Stromal cell of bone marrow (primary cell): ENCODE measurements around the gene PARP6.
"Not testable (repeated sequence)": the region's sequence is repeated elsewhere in the genome, so short reads cannot be mapped to it uniquely, and the experiment has no call there.

Experiments used
- DNase-seq: peaks from one replicate; pipeline ENCODE4 v3.0.0-alpha.2; 2012; ENCODE audit warnings: low read depth

Gene PARP6

DNA sequence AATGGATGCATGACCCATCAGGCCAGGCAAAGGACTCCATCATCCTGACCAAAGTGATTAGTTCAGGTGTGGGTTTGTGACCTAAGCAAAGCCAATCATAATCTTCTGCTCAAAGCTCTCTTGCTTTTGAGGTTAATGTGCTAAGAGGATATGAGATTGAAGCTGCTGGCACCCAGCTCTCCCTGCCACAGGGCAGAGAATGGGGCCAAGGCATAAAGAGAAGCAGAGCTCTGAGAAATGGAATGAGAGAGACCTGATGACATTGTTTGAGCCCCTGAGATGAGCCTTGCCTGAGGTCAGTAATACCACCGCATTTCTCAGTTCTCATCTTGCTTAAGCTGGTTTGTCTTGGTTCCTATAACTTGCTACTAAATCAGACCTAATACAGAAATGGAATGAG lies 6.4 kb upstream of the PARP6 start:
- no peak for DNase-seq

DNA sequence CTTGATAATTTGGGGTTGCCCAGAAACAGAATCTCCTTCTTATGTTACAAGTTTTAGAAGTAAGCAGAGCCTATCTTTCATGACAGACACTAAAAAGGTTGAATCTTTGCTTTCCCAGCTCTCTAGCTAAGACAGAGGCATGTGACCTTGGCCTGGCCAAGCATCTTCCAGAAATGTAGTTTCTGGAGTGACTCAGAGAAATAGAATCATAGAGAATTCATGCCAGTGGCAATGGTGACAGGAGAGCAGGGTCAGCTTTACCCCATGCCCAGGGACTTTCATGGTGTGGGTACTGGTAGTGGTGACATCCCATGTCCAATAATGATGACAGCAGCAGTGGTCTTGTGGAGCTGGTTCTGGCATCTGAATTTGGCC lies 4.0 kb upstream of the PARP6 start:
- no peak for DNase-seq

DNA sequence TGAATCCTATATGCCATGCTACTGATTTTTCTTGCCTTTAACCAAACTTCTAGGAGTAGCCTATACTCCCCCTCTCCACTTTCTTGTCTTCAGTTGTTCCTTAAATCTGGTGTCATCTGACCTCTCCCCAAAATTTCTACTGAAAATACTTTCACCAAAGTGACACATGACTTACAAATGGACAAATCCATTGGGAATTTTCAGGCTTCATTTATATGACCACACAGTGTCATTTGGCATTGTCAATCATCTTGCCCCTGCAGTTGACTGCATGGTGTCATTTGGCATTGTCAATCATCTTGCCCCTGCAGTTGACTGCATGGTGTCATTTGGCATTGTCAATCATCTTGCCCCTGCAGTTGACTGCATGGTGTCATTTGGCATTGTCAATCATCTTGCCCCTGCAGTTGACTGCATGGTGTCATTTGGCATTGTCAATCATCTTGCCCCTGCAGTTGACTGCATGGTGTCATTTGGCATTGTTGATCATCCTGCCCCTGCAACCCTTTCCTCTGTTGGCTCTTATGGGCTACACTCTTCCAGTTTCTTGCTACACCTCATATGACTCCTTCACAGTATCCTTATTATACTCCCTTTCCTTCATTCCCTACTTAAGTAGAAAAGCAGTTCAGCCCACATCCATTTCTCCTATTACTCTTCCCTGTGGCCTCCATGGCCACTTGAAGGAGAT lies 3.4 kb upstream of the PARP6 start:
- DNase-seq: not testable (repeated sequence)

DNA sequence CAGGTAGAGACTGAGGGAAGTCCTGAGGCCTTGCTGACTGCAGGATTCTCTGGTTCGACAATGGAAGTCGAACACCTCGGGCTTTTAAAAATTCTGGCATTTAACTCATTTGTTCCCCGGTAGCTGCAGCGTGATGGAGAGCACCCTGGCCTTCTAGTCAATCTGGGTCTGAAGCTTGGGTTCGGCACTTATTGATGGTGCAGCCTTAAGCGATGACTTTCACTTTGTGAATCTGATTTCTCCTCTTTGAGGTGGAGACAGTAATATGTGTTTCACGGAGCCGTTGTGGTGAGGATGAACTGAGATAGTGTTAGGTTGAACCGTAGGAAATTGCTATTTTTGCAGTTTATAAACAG lies 621 bp upstream of the PARP6 start:
- no peak for DNase-seq

DNA sequence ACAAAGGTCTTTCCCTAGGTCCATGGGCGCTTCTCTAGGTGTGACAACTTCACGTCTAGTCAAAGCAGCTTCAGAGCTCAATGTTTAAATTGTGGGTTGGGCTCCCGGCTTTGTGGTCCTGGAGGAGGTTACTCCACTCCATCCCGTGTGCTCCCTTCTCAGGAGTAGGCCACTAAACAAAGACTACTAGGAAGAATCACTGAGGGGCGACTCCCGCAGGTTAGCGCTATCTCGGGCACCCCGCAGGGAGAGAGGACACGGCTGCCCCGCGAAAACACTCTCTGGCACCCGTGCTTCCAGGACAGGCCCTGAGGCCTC lies 500 bp downstream of the PARP6 start:
- no peak for DNase-seq

DNA sequence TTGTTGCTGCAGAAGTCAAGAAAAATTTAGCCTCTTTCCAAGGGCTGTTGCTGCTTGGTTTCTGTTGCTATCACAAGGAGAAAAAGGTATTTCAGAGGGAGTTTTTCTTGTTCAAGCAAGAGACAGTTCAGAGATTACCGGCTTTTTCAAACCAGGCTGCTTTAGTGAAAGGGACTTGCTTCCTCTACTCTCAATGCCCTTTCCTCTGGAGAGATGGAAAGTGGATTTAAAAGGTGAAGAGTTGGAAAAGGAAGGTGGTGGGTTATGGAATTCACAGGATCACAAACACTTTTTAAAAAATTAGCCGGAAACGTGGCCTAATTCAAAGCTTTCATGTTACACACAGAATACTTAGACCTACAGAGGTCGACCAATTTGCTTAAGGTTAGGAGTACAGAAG lies 1.1 kb downstream of the PARP6 start:
- DNase-seq: no peak

DNA sequence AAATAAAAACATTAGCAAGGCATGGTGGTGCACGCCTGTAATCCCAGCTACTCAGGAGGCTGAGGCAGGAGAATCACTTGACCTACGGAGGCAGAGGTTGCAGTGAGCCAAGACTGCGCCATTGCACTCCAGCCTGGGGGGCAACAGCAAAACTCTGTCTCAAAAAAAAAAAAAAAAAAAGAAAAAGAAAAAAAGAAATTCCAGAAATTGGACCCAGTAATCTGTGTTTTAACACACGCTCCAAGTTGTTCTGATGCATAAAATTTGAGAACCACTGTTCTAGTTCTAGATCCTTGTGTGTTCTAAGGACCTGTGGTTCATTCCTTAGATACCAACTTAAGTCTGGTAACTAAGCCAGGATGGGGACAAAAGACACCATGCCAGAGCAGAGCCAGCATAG lies 2.6 kb downstream of the PARP6 start:
- DNase-seq: no peak

DNA sequence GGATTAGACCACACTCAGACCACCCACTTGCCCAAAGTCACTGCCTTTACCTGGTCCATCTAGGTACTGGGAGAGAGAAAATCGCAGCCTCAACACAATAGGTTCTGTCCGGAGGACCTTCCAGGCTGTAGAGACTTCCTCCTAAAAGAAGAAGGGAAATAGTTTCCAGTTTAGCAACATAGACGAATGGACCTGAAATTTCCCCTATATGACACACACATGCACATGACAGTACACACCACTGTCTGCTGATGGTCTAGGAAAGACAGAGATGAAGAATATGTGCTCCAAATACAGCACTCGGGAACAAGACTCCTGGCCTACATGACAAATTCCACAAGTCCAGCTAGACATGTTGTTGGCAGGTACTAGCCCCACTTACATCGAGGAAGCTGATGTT lies 7.3 kb downstream of the PARP6 start:
- no peak for DNase-seq

DNA sequence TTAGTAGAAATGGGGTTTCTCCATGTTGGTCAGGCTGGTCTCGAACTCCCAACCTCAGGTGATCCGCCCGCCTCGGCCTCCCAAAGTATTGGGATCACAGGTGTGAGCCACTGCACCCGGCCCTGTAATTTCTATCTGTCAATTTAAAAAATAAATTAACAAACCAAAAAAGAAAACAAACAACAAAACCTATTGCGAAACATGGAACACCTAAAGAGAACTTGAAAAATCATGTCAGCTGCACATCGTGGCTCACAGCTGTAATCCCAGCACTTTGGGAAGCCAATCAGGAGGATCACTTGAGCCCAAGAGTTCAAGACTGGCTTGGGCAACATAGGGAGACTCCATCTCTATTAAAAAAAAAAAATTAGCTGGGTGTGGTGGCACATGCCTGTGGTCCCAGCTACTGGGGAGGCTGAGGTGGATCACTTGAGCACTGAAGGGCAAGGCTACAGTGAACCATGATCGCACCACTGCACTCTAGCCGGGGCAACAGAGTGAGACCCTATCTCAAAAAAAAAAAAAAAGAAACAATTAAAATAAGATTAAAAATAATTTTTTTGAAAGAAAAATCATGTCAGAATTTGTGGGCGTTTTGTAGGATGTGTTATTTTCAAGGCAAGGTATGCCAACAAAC lies 19.6 kb downstream of the PARP6 start:
- DNase-seq: no peak

DNA sequence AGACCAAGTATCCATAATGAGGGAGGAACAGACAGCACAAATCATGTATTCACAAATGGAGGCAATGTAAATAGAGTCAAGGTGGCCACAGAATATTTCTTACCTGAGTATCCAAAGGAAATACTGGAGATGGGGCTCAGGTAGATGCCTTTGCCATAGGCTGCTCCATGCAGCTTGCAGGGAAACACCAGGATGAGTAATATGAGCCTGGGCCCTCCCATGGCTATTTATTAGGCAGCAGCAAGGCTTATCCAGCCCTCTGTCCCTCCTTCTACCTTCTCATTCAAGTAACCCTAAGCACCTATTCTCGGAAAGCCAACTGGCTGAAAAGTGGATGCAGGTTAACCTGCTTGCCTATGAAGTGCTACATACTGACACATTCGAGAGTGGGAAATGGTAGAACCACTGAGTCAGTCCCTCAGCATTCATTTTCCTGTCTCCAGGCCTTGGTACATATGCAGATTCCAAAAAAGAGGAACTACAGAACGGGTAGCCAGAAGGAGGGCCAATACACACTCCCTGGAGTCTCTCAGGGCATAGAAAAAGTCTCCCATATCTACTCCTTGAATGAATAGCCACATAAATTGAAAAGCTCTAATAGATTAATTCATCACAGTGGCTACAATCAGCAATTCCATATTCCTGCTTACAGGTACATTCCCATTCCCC lies 23.1 kb downstream of the PARP6 start:
- DNase-seq: no peak

DNA sequence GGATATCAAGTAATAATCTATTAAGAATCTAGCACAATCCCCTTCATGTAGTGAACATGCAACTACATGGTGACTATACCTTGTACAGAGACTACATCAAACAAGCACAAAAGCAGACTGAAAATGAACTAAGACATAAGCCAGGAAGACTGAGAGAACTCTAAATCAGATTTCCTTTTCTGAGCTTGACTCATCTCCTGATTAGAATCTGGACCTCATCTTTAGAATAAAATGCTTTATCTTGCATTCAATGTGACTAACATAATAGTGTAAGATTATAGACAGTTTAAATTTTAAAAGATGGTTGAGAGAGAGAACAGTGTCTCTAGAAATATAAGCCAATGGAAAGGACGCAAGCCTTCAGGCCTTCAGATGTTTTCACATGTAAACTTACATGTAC lies 23.8 kb downstream of the PARP6 start:
- no peak for DNase-seq

DNA sequence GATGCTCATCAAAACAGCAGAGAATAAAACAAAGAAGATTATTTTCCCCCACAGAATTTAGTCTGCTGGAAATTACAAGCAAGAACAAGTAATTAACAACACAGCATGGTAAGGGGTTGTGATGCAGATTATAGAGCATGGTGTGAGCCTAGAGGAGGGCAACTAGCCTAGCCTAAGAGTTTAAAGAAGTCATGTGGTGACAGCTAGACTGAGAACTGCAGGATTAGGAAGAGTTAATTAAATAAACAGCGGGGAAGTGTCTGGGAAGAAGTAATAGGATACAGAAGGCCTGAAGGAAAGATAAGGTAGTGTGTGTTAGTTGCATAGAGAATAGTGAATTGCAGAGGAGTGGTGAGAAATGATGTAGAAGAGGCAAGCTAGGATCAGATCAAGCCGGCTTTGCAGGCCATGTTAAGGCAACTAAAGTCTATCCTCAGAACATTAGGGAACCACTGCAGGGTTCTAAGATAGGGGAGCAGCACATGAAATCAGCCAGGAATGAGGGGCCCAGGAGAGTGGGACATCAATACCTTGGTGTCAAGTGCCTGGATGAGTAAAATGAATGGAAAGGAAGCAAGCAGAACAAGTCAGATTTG lies 29.5 kb downstream of the PARP6 start:
- DNase-seq: no peak

DNA sequence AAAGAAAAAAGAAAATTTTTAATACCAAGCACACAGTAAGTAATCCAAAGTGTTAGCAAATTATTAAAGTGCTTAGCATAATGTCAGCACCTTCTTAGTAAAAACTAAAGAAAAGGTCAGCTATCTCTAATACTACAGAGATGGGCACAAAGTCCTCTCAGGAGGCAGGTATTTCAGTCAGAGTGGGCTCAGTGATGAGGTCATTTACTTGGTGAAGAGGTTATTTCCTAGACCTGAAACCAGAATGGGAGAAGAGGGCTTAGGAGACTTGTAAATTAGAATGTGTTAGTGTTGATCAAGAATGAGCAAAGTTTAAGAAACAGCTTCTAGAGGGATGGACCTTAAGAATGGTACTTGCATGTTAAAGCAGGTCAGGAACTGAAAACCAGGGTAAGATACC lies 32.7 kb downstream of the PARP6 start:
- no peak for DNase-seq

DNA sequence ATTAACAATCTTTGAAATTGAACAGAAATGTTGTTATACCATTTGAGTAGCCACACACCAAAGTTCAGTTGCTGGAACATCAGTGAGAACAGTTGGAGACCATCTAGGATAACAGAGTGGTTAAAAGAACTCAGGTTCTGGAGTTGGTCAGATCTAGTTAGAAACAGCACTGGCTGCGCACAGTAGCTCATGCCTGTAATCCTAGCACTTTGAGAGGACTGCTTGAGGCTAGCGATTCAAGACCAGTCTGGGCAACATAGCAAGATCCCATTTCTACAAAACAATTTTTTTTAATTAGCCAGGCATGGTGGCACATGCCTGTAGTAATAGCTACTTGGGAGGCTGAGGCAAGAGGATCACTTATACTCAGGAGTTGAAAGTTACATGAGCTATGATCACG lies 33.8 kb downstream of the PARP6 start:
- DNase-seq: no peak

DNA sequence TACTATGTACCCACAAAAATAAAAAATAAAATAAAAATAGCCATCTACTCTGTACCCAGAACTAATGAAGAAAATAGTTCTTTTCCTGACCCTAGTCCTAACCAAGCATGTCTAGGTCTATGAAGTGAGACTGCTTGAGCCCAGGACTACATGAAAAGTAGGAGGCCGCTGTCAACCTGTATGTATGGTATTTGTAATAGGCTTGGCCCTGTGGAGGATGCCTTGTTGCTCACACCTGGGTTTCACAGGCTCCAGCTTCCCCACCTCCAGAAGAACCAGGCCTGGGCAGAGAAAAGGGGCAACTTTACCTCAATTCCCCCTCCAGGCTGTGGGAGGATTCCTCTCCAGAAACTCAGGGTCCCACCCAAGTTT lies 34.5 kb downstream of the PARP6 start:
- DNase-seq: no peak

DNA sequence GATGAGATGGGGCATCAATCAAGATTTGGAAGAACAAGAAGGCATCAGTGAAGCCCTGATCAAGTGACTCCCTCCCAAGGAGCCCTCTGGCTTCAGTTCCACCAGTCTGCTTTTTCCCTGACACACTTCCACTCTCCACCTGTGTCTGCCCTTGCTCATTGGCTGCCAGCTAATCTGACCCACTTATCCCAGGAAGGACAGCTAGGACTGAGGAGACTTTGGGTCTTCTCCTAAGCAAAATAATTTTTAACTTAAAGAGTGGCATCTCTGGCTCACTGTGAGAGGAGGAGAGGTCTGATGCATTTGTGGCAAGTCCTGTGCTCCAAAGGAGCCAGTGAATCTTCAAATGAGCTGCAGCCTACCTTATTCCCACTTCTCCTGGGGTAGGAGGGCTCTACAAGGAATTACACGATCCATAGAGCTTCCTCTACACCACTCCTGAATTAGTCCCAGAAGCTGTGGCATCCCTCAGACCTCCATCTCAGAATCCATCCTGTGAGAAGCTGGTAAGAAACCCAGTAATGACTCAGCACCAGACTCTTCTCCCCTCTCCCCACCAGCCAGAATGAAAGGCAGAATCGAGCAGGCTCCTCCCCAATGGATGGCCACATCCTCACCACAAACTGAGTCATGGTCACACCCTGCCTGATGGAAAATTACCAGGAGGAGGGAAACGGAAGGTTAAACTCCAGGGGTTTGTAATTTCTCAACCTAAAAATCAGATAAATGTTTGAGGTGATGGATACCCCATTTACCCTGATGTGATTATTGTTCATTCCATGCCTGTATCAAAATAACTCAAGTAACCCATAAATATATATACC lies 35.1 kb downstream of the PARP6 start:
- DNase-seq: peak; percentile 99

DNA sequence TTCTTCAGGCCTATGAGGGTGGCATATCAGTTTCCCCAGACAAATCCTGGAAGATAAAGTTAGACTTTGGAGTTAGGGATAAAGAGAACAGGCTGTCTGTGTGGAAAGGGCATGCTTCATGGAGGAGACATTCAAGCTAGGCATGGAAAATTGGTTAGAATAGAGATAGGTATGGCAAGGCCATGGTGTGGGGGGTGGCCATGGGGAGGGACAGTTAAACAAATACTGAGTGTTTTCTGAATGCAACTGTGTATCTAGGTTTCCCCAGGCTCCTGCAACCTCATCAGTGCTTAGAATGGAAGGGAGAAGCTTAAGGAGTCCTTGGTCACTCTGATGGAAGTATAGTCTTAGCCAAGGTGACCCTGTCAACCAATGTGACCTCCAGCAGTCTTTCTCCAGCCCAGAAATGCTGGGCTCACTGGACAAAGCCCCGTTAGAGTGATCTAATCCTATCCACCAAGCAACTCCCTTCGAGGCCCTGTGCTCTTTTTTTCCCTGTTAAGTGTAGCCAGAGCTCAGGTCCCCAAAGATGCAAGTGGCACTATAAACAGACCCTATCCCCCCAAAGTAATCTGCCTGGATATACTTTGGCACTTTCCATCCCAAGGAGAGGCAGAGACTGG lies 35.9 kb downstream of the PARP6 start:
- DNase-seq: no peak

DNA sequence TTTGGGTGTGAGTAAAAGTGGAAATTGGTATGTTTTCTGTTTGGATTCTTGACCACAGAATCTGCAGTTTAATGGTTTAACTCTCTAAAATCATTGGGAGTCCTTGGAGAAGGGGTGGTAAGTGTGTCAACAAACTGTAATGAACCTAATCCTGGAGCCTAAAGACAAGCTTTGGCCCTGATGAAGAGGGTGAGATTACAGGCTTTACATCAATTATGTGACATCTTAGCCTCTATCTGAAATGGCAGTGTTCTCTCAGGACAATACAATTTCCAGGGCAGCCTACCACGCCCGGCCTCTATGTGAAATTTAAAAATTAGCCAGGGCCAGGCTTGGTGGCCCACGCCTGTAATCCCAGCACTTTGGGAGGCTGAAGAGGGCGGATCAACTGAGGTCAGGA lies 37.1 kb downstream of the PARP6 start:
- no peak for DNase-seq

DNA sequence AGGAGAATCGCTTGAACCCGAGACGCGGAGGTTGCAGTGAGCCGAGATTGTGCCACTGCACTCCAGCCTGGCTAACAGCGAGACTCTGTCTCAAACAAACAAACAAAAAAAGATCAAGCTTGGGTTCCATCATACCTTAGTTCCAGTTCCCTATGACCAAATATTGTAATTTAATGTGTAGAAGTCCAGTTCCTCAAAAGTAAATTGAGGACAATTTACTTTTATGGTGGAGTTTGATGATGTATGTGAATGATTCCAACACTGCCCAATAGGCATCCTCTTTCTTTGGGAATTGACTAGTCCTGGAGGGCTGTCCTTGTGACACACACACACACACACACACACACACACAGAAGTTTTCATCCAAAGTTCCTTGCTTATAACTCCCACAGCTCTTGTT lies 38.6 kb downstream of the PARP6 start:
- no peak for DNase-seq

DNA sequence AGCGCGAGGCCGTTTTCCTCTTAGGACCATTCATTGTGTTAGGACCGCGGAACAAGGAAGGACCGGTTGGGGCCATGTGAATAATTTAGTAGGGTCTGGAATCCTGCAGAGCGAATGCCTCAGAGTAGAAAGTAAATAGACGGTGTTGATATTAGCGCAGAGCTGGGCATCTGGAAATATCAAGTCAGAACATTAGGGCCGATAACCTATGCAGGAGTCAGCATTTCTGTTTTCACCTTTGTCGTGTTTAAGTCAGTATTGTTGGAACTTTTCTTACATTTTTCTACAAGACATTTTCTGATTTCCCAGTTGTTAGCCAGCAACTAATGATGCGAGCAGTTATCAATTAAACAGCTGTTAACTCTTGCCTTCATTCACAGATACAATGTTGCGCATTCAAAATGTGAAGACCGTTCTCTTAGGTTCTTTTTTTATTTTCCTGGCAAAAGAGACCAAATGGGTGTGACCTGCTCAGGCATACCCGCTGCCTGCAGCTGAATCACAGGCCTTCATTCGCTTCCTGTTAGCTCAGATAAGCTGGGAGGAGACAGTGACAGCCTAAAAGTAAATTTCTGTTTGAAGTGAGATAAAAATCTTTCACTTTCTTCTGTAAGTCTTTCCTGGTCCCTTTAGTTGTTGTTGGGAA lies 40.4 kb downstream of the PARP6 start:
- DNase-seq: peak; percentile 79

DNA sequence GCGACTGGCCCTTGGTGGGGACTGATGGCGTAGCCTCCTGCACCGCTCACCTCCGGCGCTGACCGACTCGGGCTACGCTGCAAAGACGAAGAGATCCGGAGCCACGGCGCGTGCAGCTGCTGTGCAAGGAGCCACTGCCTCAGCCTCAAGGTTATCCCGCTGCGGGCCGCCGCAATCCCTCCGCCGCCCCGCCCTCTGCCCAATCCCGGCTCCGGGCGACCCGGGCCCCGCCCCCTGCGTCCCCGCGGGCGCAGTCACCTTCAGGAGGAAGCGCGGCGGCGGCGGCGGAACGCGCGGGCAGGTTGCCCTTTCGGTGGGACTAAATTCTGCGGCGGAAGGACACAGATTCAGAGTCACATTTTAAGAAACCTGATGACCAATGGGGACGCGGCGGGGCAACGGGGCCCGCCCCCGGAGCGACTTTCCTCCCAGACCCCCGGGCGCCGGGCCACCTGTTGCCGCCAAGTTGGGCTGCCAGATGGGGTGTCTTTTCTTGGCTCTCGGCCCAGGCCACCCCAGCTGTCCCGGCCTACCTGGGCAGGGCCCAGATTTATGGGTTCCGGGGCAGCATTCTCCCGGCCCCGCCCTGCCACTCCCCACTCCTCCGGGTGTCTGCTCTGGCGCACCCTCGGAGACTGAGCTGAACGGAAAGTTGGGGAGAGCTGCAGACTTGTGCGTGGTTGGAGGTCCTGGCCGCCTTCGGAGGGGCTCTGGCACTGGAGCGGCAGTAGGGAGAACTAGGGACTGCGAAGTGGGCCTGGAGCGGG lies 41.1 kb downstream of the PARP6 start, which contains the start of gene PKM:
Gene PKM (minus strand): TSS at position 125 of the 767 bp plus-strand sequence. CDS start 12,093 bp downstream, outside the sequence.
- DNase-seq: peak; percentile 92
